Caco-2 (cell line): ENCODE data around the gene BCKDK. TPM values are rescaled to one million over a fixed set of nuclear protein-coding genes. Genes with fewer than 3 reads are reported as not detected.
A peak's percentile ranks its signal among the peaks of the same experiment; 100 is the strongest.
"Not testable (repeated sequence)": the region's sequence is repeated elsewhere in the genome, so short reads cannot be mapped to it uniquely, and the experiment has no call there.

Experiments
- BruUV-seq: library from RNA; stranded (reverse); fragments of 400-500 nt; replicated peaks from 2 replicates; lab custom pipeline; 2021; lab: Mats Ljungman, UMichigan
- CTCF ChIA-PET: fragments of 300-600 bp; sonication (Branson Sonifier 250); formaldehyde crosslinking; loops from one replicate; lab custom pipeline; 2022; ENCODE audit warnings: antibody characterized with exemption; lab: Charles Lee
- POLR2A ChIA-PET: fragments of 300-600 bp; sonication (Branson Sonifier 250); formaldehyde crosslinking; loops from one replicate; lab custom pipeline; 2022; ENCODE audit warnings: antibody characterized with exemption; lab: Charles Lee
- DNase-seq, 2 experiments: peaks; one replicate each; pipeline versions ENCODE4 v3.0.0 to v3.0.0-alpha.2; 2020 to 2022
- H3K27me3 ChIP-seq: replicated peaks from 2 replicates; pipeline ENCODE4 v1.6.0; 2011; ENCODE audit warnings: low read length; ENCODE audit not compliant: control insufficient read depth, insufficient read depth
- H3K36me3 ChIP-seq: 2 replicates; pipeline ENCODE4 v1.5.1; 2011; ENCODE audit warnings: low read length; ENCODE audit not compliant: control insufficient read depth, insufficient read depth
- H3K4me1 ChIP-seq: fragments of 250-450 bp; sonication (Bioruptor Pico); 2 replicates; pipeline ENCODE4 v1.5.1; 2020; ENCODE audit warnings: mild to moderate bottlenecking
- H3K4me3 ChIP-seq: 2 replicates; pipeline ENCODE4 v1.5.1; 2011; ENCODE audit warnings: low read depth, mild to moderate bottlenecking, control low read depth, low read length
- H3K9me3 ChIP-seq: fragments of 250-450 bp; sonication (Bioruptor Pico); 2 replicates; pipeline ENCODE4 v1.5.1; 2020; ENCODE audit warnings: mild to moderate bottlenecking, moderate library complexity
- H3K27ac Mint-ChIP-seq: one replicate; pipeline ENCODE4 v1.8.0; 2022; ENCODE audit warnings: mixed read lengths; ENCODE audit not compliant: unreplicated experiment
- H3K27me3 Mint-ChIP-seq: one replicate; pipeline ENCODE4 v1.8.0; 2022; ENCODE audit warnings: mixed read lengths; ENCODE audit not compliant: insufficient read depth, unreplicated experiment
- H3K36me3 Mint-ChIP-seq: one replicate; pipeline ENCODE4 v1.8.0; 2022; ENCODE audit warnings: mild to moderate bottlenecking, mixed read lengths; ENCODE audit not compliant: insufficient read depth, unreplicated experiment
- H3K4me1 Mint-ChIP-seq: one replicate; pipeline ENCODE4 v1.8.0; 2022; ENCODE audit warnings: low read depth, mixed read lengths; ENCODE audit not compliant: unreplicated experiment
- H3K4me3 Mint-ChIP-seq: one replicate; pipeline ENCODE4 v1.8.0; 2022; ENCODE audit warnings: mild to moderate bottlenecking, moderate library complexity, mixed read lengths; ENCODE audit not compliant: unreplicated experiment
- H3K9me3 Mint-ChIP-seq: one replicate; pipeline ENCODE4 v1.8.0; 2022; ENCODE audit warnings: mixed read lengths; ENCODE audit not compliant: unreplicated experiment
- intact Hi-C: fragments of 100-400 bp; cut with micrococcal nuclease; formaldehyde crosslinking; loops from one replicate; pipeline ENCODE4 v1.10.0; 2022; ENCODE audit not compliant: unreplicated experiment
- total RNA-seq: library from RNA; stranded (reverse); gene quantifications from 2 replicates; pipeline ENCODE4 v1.2.3, GENCODE V29; 2022
- TF ChIP-seq, protein P1 (sequence below), 2 experiments: fragments of 200-600 bp in 1 of 2; IDR thresholded peaks; 1 replicate in 1 of 2; 2 replicates in 1 of 2; pipeline versions ENCODE4 v1.5.1 to v1.8.0; 2011 to 2022; ENCODE audit warnings: antibody characterized with exemption in 1 of 2, control low read depth in 1 of 2, inconsistent platforms in 1 of 2, low read depth in 1 of 2, low read length in 1 of 2, mild to moderate bottlenecking in 1 of 2, moderate library complexity in 1 of 2; ENCODE audit not compliant: insufficient read depth in 1 of 2, severe bottlenecking in 1 of 2, unreplicated experiment in 1 of 2

BCKDK gene
- total RNA-seq, 1 experiment from 2014 or later = 34.1 TPM

DNA sequence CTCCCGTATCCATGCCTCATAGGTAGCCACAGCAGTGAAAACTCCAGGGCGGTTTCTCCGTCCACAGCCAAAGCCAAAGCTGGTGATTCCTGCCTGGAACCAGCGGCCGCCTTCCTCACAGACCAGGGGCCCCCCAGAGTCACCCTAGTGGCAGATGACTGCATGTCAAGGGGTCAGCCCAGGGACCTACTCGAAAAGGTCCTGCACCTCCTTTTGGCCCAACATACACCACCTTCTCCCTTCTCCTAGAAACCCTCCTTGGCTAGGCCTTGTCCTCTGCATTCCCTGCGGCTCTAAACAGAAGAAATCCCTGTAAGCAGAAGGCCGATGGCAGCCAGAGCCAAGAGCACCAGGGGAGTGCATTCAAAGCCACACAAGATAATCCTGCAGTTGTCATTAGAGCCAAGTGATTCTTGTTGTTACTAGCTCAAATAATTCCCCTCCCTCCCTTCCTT lies 35.5 kb downstream of the BCKDK start:
- Mint-ChIP-seq H3K4me1 (peaks cover 13% of the 10 kb centered on the region), H3K27me3 (no peaks in the 10 kb centered on the region), H3K4me3 (peak overlapping the region; percentile 66), H3K9me3 (no peaks in the 10 kb centered on the region), H3K27ac (no peak overlapping the region), H3K36me3 (peaks cover 23% of the 10 kb centered on the region)
- ChIA-PET CTCF (interaction anchor here (2.1 to 2.8 kb wide), 4 partner anchors 13 to 158 kb away, joined by 13 to 43 read pairs (median 22); partner anchors contain the start of genes HSD3B7, KAT8, ZNF646 and ZNF668), POLR2A (no interaction called here)
- TF ChIP-seq, protein P1, sequence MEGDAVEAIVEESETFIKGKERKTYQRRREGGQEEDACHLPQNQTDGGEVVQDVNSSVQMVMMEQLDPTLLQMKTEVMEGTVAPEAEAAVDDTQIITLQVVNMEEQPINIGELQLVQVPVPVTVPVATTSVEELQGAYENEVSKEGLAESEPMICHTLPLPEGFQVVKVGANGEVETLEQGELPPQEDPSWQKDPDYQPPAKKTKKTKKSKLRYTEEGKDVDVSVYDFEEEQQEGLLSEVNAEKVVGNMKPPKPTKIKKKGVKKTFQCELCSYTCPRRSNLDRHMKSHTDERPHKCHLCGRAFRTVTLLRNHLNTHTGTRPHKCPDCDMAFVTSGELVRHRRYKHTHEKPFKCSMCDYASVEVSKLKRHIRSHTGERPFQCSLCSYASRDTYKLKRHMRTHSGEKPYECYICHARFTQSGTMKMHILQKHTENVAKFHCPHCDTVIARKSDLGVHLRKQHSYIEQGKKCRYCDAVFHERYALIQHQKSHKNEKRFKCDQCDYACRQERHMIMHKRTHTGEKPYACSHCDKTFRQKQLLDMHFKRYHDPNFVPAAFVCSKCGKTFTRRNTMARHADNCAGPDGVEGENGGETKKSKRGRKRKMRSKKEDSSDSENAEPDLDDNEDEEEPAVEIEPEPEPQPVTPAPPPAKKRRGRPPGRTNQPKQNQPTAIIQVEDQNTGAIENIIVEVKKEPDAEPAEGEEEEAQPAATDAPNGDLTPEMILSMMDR (IDR thresholded peaks at IDR 0.05; ENCODE audit: insufficient read depth in 1 of 2, low read depth in 1 of 2, low read length in 1 of 2, severe bottlenecking in 1 of 2, unreplicated experiment in 1 of 2) = no peak
- H3K27me3 ChIP-seq = no peaks in the 10 kb centered on the region
- intact Hi-C loops = loop anchor here (5.0 kb wide), 3 partner anchors 36 to 156 kb away; partner anchors contain the start of genes BCKDK, HSD3B7 and STX4
- H3K9me3 ChIP-seq = no peaks in the 10 kb centered on the region
- no peak overlapping the region for H3K4me3 ChIP-seq
- H3K4me1 ChIP-seq = peaks cover 40% of the 10 kb centered on the region
- no peak for DNase-seq
- BruUV-seq = no TSS peak
- H3K36me3 ChIP-seq = no peaks in the 10 kb centered on the region

DNA sequence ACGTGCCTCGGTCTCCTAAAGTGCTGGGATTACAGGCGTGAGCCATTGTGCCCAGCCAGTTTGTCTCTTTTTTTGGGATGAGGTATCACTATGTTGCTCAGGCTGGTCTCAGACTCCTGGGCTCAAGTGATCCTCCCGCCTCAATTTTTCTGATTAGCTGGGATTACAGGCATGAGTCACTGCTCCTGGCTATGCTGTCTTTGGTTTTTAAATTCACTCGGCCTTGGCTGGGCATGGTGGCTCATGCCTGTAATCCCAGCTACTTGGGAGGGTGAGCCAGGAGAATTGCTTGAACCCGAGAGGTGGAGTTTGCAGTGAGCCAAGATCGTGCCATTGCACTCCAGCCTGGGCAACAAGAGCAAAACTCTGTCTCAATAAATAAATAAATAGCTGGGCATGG lies 36.2 kb downstream of the BCKDK start:
- H3K27me3 ChIP-seq, H3K27ac Mint-ChIP-seq, H3K4me3 Mint-ChIP-seq, H3K4me3 ChIP-seq, POLR2A ChIA-PET, H3K27me3 Mint-ChIP-seq, DNase-seq, H3K36me3 ChIP-seq, BruUV-seq, H3K9me3 Mint-ChIP-seq, H3K9me3 ChIP-seq, CTCF ChIA-PET: not testable (repeated sequence)
- intact Hi-C loops = loop anchor here (5.0 kb wide), 3 partner anchors 37 to 157 kb away; partner anchors contain the start of genes BCKDK, HSD3B7 and STX4
- peaks cover 33% of the 10 kb centered on the region for H3K4me1 ChIP-seq
- peaks cover 18% of the 10 kb centered on the region for H3K36me3 Mint-ChIP-seq
- H3K4me1 Mint-ChIP-seq = peaks cover 13% of the 10 kb centered on the region

DNA sequence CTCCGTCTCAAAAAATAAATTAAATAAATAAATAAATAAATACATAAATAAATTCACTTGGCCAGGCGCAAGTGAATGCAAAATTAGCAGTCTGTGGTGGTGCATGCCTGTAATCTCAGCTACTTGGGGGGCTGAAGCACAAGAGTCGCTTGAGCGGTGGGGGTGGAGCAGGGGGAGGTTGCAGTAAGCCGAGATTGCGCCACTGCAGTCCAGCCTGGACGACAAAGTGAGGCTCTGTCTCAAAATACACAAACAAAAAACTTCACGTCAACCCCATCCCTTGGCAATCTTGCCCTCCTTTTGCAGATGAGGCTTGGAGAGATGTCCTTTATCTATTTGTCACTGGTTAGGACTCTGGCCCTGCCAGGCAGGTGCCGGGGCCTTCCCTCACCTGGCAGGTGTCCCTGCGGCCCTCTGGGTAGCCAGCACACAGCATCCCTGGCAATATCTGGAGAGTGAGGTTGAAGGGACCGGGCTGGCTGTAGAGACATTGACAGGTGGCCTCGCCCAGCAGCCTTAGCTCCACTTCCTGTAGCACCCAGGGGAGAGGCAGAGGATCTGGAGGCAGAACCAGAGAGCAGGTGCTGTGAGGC lies 37.3 kb downstream of the BCKDK start:
- intact Hi-C loops = no loop called here
- no TSS peak for BruUV-seq
- POLR2A ChIA-PET = no interaction called here

More for the DNA sequence above, 37.3 kb downstream of the BCKDK start:
- Mint-ChIP-seq H3K4me3 (no peak overlapping the region), H3K9me3 (no peaks in the 10 kb centered on the region), H3K4me1 (peaks cover 6% of the 10 kb centered on the region), H3K27me3 (no peaks in the 10 kb centered on the region), H3K36me3 (peaks cover 11% of the 10 kb centered on the region), H3K27ac (no peak overlapping the region)
- peaks cover 22% of the 10 kb centered on the region for H3K4me1 ChIP-seq
- TF ChIP-seq, protein P1 (IDR thresholded peaks at IDR 0.05; ENCODE audit: insufficient read depth in 1 of 2, low read depth in 1 of 2, low read length in 1 of 2, severe bottlenecking in 1 of 2, unreplicated experiment in 1 of 2) = no peak
- H3K9me3 ChIP-seq = no peaks in the 10 kb centered on the region
- CTCF ChIA-PET = interaction anchor here (0.7 kb wide), 1 partner anchor 193 kb away, joined by 4 read pairs; no protein-coding TSS in a partner anchor
- no peaks in the 10 kb centered on the region for H3K27me3 ChIP-seq
- H3K4me3 ChIP-seq = no peak overlapping the region
- DNase-seq = no peak
- no peaks in the 10 kb centered on the region for H3K36me3 ChIP-seq
